Epithelial cell of esophagus (primary cell): ENCODE results near the gene VCAM1.

Experiments used
- DNase-seq: peaks from one replicate; pipeline ENCODE4 v3.0.0; 2010; ENCODE audit warnings: low read depth
- H3K4me3 ChIP-seq: 2 replicates; pipeline ENCODE4 v1.5.1; 2011; ENCODE audit warnings: mild to moderate bottlenecking, low read length, control low read depth
- TF ChIP-seq, protein P1 (sequence below): IDR thresholded peaks from 2 replicates; pipeline ENCODE4 v1.5.1; 2011; ENCODE audit warnings: low read depth, mild to moderate bottlenecking, low read length, control low read depth, inconsistent platforms; ENCODE audit not compliant: insufficient read depth; ENCODE audit errors: missing control alignments

VCAM1 gene

GRCh38 chr1:100736324-100736723 is 16.8 kb downstream of the VCAM1 start:
- no peak for DNase-seq
- TF ChIP-seq, protein P1, sequence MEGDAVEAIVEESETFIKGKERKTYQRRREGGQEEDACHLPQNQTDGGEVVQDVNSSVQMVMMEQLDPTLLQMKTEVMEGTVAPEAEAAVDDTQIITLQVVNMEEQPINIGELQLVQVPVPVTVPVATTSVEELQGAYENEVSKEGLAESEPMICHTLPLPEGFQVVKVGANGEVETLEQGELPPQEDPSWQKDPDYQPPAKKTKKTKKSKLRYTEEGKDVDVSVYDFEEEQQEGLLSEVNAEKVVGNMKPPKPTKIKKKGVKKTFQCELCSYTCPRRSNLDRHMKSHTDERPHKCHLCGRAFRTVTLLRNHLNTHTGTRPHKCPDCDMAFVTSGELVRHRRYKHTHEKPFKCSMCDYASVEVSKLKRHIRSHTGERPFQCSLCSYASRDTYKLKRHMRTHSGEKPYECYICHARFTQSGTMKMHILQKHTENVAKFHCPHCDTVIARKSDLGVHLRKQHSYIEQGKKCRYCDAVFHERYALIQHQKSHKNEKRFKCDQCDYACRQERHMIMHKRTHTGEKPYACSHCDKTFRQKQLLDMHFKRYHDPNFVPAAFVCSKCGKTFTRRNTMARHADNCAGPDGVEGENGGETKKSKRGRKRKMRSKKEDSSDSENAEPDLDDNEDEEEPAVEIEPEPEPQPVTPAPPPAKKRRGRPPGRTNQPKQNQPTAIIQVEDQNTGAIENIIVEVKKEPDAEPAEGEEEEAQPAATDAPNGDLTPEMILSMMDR, result no peak
- no peak overlapping the region for H3K4me3 ChIP-seq

DNA sequence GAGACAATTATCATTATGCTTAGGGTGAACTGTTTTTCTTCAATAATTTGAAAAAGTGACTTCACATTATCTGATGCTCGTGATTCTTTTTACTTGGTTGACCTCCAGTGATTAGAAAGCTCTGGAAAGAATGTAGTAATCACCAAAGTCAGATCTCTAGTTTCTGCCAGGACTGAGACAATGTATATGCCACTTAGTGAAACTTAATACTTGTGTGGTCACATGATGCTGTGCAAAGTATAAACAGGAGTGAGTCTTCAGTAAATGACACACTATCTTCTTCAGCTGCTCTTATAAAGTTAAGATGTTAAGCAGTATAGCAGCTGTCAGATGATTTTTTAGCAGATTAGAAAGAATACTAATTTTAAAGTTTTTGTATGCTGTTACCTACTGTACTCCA is 17.2 kb downstream of the VCAM1 start:
- no peak overlapping the region for H3K4me3 ChIP-seq
- peak; percentile 30 for DNase-seq
- TF ChIP-seq, protein P1, result no peak

GRCh38 chr1:100746542-100746932 is 27.0 kb downstream of the VCAM1 start:
- peak; percentile 13 for DNase-seq
- H3K4me3 ChIP-seq, result no peak overlapping the region
- TF ChIP-seq, protein P1, result no peak

- TF ChIP-seq, protein P1, result no peak
- no peak overlapping the region for H3K4me3 ChIP-seq
- no peak for DNase-seq
Measured at GRCh38 chr1:100747771-100748170, 28.2 kb downstream of the VCAM1 start.

- no peak for DNase-seq
- no peak overlapping the region for H3K4me3 ChIP-seq
- TF ChIP-seq, protein P1, result no peak
Measured at GRCh38 chr1:100750005-100750885, 30.7 kb downstream of the VCAM1 start.

- H3K4me3 ChIP-seq, result no peak overlapping the region
- TF ChIP-seq, protein P1, result no peak
- no peak for DNase-seq
Measured at GRCh38 chr1:100752791-100753190, 33.2 kb downstream of the VCAM1 start.

- DNase-seq, result no peak
- H3K4me3 ChIP-seq, result no peak overlapping the region
- TF ChIP-seq, protein P1, result no peak
Measured at GRCh38 chr1:100757946-100758345, 38.4 kb downstream of the VCAM1 start.
